Calu3 (cell line): ENCODE measurements around the gene IER5L. TPM values are rescaled to one million over a fixed set of nuclear protein-coding genes. Genes with fewer than 3 reads are reported as not detected.
A peak's percentile ranks its signal among the peaks of the same experiment; 100 is the strongest.

ENCODE experiments used
- BruUV-seq: library from RNA; stranded (reverse); fragments of 400-500 nt; replicated peaks from 2 replicates; lab custom pipeline; 2021; lab: Mats Ljungman, UMichigan
- CTCF ChIA-PET: fragments of 300-600 bp; sonication (Branson Sonifier 250); formaldehyde crosslinking; loops from one replicate; lab custom pipeline; 2022; ENCODE audit warnings: antibody characterized with exemption; lab: Charles Lee
- DNase-seq: peaks from one replicate; pipeline ENCODE4 v3.0.0; 2022
- H3K27ac Mint-ChIP-seq: one replicate; pipeline ENCODE4 v1.8.0; 2022; ENCODE audit warnings: mixed read lengths; ENCODE audit not compliant: unreplicated experiment
- H3K27me3 Mint-ChIP-seq: one replicate; pipeline ENCODE4 v1.8.0; 2022; ENCODE audit warnings: mixed read lengths; ENCODE audit not compliant: unreplicated experiment
- H3K36me3 Mint-ChIP-seq: one replicate; pipeline ENCODE4 v1.8.0; 2022; ENCODE audit warnings: mild to moderate bottlenecking, moderate library complexity, mixed read lengths; ENCODE audit not compliant: insufficient read depth, unreplicated experiment
- H3K4me1 Mint-ChIP-seq: one replicate; pipeline ENCODE4 v1.8.0; 2022; ENCODE audit warnings: mild to moderate bottlenecking, low read depth, mixed read lengths; ENCODE audit not compliant: unreplicated experiment
- H3K4me3 Mint-ChIP-seq: one replicate; pipeline ENCODE4 v1.8.0; 2022; ENCODE audit warnings: mild to moderate bottlenecking, low read depth, moderate library complexity, mixed read lengths; ENCODE audit not compliant: unreplicated experiment
- H3K9me3 Mint-ChIP-seq: one replicate; pipeline ENCODE4 v1.8.0; 2022; ENCODE audit warnings: low read depth, mixed read lengths; ENCODE audit not compliant: unreplicated experiment
- intact Hi-C: fragments of 100-400 bp; cut with micrococcal nuclease; formaldehyde crosslinking; loops from one replicate; pipeline ENCODE4 v1.10.0; 2022; ENCODE audit not compliant: unreplicated experiment
- total RNA-seq: library from RNA; stranded (reverse); gene quantifications from 2 replicates; pipeline ENCODE4 v1.2.3, GENCODE V29; 2022
- TF ChIP-seq, protein P1 (sequence below): fragments of 200-600 bp; IDR thresholded peaks from one replicate; pipeline ENCODE4 v1.8.0; 2022; ENCODE audit warnings: antibody characterized with exemption; ENCODE audit not compliant: unreplicated experiment

Gene IER5L
- total RNA-seq, 1 experiment from 2014 or later: 60.3 TPM

DNA sequence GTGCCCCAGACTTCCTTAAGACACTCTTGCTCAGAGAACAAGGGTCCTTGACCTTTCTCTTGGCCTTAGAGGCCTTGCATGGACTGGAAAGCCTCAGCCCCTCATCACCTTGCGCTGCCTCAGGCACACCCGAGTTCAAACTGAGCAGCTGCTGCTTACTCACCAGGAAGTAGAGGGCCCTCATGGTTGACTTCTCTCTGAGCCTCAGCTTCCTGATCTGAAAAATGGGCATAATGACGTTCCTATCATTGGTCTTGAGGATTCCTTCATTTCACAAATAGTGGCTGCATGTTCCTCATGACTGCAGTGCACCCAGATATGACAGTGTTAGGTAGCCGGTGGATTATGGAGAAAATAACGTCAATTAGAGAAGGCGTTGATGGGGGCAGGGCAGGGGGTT is 28.6 kb downstream of the IER5L start:
- BruUV-seq: no TSS peak
- CTCF ChIA-PET: no interaction called here
- H3K27ac Mint-ChIP-seq: no peak overlapping the region

DNA sequence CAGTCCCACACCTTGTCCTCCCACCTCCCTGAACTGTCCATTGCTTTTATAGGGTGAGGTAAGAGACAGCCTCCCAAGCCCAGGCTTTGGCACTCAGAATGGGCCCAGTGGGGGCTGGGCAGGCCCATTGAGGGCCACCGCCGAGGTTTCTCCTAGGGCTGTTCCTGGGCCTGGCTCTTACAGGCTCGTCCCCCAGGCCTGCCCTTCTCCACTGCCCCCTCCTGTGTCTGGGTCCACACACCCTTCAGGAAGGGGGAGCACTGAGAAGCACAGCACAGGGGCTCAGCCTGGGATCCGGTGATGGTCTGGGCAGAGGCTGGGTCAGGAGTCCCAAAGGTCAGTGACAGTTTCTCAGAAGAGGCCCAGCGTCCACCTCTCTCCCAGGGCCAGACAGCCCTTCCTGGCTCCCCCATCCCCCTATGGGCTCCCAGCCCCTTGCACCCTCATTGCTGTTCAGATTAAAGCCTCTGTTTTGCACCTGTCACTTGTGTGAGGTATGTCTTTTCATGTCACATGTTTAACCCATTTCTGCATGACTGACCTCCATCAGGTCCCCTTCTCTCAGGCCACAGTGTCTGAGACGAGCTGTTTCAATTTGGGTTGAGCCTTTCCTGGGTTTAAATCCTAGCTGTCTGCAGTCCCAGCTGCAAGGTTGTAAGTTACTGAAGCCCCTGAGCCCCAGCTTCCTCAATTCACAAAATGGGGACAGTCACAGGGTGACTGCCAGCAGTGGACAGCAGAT is 29.4 kb downstream of the IER5L start:
- intact Hi-C loops: no loop called here
- Mint-ChIP-seq H3K9me3 (no peaks in the 10 kb centered on the region), H3K27me3 (no peaks in the 10 kb centered on the region), H3K4me1 (peaks cover 6% of the 10 kb centered on the region), H3K36me3 (peaks cover 31% of the 10 kb centered on the region), H3K27ac (no peak overlapping the region), H3K4me3 (no peak overlapping the region)
- DNase-seq: no peak
- CTCF ChIA-PET: no interaction called here
- no TSS peak for BruUV-seq
- TF ChIP-seq, protein P1, sequence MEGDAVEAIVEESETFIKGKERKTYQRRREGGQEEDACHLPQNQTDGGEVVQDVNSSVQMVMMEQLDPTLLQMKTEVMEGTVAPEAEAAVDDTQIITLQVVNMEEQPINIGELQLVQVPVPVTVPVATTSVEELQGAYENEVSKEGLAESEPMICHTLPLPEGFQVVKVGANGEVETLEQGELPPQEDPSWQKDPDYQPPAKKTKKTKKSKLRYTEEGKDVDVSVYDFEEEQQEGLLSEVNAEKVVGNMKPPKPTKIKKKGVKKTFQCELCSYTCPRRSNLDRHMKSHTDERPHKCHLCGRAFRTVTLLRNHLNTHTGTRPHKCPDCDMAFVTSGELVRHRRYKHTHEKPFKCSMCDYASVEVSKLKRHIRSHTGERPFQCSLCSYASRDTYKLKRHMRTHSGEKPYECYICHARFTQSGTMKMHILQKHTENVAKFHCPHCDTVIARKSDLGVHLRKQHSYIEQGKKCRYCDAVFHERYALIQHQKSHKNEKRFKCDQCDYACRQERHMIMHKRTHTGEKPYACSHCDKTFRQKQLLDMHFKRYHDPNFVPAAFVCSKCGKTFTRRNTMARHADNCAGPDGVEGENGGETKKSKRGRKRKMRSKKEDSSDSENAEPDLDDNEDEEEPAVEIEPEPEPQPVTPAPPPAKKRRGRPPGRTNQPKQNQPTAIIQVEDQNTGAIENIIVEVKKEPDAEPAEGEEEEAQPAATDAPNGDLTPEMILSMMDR: no peak

More for the DNA sequence above, 28.6 kb downstream of the IER5L start:
- no peaks in the 10 kb centered on the region for H3K27me3 Mint-ChIP-seq
- H3K9me3 Mint-ChIP-seq: no peaks in the 10 kb centered on the region
- no peak for DNase-seq
- H3K4me1 Mint-ChIP-seq: no peaks in the 10 kb centered on the region
- TF ChIP-seq, protein P1: no peak
- H3K4me3 Mint-ChIP-seq: no peak overlapping the region
- peaks cover 23% of the 10 kb centered on the region for H3K36me3 Mint-ChIP-seq
- intact Hi-C loops: no loop called here

DNA sequence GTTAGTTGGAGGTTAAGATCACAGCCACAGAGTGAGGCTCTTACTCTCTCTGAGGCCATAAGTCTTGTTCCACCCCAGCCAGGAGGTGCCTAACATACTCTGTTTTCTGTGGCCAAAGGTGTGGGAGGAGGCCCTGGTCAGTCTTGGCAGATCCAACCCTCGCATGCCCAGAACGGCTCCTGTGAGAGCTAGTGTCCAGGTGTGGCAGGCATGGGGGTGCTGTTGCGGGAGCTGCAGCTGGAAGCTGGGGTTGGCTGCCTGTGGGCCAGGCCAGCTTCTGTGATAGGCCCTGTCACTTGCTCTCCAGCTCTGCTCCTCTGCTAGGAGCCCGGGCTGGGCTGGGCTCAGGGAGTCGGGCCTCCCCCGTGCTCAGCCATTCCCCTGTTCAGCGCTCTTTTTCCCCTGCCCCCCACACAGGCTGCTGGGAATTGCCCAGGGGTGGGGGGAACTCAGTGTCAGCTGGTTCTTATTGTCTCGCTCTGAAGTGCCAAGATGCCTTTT is 31.6 kb downstream of the IER5L start:
- Mint-ChIP-seq H3K27ac (peak overlapping the region; percentile 44), H3K27me3 (no peaks in the 10 kb centered on the region), H3K4me3 (no peak overlapping the region), H3K9me3 (no peaks in the 10 kb centered on the region), H3K36me3 (peaks cover 41% of the 10 kb centered on the region), H3K4me1 (peaks cover 13% of the 10 kb centered on the region)
- TF ChIP-seq, protein P1: no peak
- intact Hi-C loops: no loop called here
- no TSS peak for BruUV-seq
- CTCF ChIA-PET: no interaction called here
- DNase-seq: no peak

DNA sequence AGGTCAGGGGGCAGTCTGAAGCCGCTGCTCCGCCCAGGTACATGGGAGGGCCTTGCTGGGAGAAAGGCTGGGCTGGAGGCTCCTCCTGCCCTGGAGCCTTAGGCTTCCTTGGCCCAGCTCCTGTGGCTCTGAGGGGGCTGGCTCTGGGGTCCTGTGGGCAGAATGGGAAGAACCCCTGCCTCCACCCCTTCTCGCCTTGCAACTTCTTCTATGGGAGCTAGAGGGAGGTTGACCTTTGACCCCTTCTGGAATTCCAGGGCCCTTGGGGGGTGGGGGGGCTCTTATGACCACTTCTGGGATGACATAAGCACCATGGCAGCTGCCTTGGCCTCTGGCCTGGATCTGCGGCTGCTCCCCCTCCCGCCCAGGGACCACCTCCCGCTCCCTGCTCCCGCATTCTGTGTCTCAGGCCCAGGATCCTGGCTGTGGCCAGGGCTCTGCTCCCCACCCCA is 32.2 kb downstream of the IER5L start:
- Mint-ChIP-seq H3K4me3 (no peak overlapping the region), H3K27ac (peak overlapping the region; percentile 44), H3K27me3 (no peaks in the 10 kb centered on the region), H3K36me3 (peaks cover 36% of the 10 kb centered on the region), H3K9me3 (no peaks in the 10 kb centered on the region), H3K4me1 (peaks cover 13% of the 10 kb centered on the region)
- intact Hi-C loops: no loop called here
- no peak for DNase-seq
- CTCF ChIA-PET: interaction anchor here (0.8 kb wide), 1 partner anchor 449 kb away, joined by 4 read pairs; no protein-coding TSS in a partner anchor
- BruUV-seq: no TSS peak
- TF ChIP-seq, protein P1: no peak
